ENCODE results near the gene TTC1.

DNA sequence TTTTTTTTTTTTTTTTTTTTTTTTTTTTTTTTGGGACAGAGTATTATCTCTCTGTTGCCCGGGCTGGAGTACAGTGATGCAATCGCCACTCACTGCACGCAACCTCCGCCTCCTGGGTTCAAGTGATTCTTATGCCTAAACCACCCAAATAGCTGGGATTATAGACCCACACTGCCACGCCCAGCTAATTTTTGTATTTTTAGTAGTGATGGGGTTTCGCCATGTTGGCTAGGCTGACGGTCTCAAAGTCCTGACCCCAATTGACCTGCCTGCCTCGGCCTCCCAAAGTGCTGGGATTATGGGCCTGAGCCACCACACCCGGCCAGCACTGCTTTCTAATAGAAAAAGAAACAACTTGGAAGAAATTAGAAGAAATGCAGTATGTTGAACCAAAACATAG, 39.2 kb downstream of the TTC1 start:
- TF ChIP-seq EGR1 (IDR thresholded peaks at IDR 0.05; ENCODE audit: borderline replicate concordance, low read depth, low read length) (no peak), TAF1 (IDR thresholded peaks at IDR 0.05; ENCODE audit: low read depth, low read length) (no peak), CTCF (IDR thresholded peaks at IDR 0.05; ENCODE audit: control extremely low read depth in 1 of 3, insufficient read depth in 1 of 3, low read depth in 1 of 3, low read length in 3 of 3) (no peak), TBP (IDR thresholded peaks at IDR 0.05; ENCODE audit: low read depth, low read length) (no peak)

Data from H1 (cell line).